Measurements from ENCODE around the gene ABHD17C.

DNA sequence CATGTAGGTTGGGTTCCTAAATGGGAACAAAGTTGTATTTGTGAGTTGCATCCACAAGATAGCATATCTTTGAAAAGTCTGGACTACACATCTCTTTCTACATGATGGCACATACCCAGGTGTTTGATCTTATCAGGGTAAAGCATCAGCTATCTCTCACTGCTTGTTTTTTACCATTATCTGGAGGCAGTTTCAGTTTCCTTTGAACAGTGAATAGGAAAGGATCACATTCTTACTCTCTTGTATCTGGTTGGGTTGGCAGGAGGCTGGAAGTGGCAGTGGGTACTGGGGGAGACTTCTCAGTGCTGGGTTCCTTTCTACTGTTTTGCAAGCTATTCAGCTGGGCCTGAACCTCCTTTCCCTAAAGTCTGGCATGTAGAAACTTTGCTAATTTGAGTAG is 88.2 kb downstream of the ABHD17C start:
- TF ChIP-seq, protein P1, sequence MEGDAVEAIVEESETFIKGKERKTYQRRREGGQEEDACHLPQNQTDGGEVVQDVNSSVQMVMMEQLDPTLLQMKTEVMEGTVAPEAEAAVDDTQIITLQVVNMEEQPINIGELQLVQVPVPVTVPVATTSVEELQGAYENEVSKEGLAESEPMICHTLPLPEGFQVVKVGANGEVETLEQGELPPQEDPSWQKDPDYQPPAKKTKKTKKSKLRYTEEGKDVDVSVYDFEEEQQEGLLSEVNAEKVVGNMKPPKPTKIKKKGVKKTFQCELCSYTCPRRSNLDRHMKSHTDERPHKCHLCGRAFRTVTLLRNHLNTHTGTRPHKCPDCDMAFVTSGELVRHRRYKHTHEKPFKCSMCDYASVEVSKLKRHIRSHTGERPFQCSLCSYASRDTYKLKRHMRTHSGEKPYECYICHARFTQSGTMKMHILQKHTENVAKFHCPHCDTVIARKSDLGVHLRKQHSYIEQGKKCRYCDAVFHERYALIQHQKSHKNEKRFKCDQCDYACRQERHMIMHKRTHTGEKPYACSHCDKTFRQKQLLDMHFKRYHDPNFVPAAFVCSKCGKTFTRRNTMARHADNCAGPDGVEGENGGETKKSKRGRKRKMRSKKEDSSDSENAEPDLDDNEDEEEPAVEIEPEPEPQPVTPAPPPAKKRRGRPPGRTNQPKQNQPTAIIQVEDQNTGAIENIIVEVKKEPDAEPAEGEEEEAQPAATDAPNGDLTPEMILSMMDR (IDR thresholded peaks at IDR 0.05; ENCODE audit: low read length): no peak
- TF ChIP-seq EZH2 (optimal IDR thresholded peaks at IDR 0.05; ENCODE audit: low read depth, low read length): no peak

All from MM.1S (cell line).